ENCODE data around the gene AP4E1.

GRCh38 chr15:51007131-51007666 is 98.7 kb downstream of the AP4E1 start:
- TF ChIP-seq NR3C1 (CRISPR knock-in tag; conservative IDR thresholded peaks at IDR 0.05; ENCODE audit: low read depth): no peak
- TF ChIP-seq, protein P1, sequence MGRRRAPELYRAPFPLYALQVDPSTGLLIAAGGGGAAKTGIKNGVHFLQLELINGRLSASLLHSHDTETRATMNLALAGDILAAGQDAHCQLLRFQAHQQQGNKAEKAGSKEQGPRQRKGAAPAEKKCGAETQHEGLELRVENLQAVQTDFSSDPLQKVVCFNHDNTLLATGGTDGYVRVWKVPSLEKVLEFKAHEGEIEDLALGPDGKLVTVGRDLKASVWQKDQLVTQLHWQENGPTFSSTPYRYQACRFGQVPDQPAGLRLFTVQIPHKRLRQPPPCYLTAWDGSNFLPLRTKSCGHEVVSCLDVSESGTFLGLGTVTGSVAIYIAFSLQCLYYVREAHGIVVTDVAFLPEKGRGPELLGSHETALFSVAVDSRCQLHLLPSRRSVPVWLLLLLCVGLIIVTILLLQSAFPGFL (CRISPR knock-in tag; IDR thresholded peaks at IDR 0.05; ENCODE audit: borderline replicate concordance): no peak
